Measurements from ENCODE around the gene UNKL. TPM values are rescaled to one million over a fixed set of nuclear protein-coding genes. Genes with fewer than 3 reads are reported as not detected.

UNKL gene
- total and polyA plus RNA-seq, 2 of the 8 experiments (the other 6 are each of a cell fraction or from before 2014, with no cell fraction given): 25.1 to 31.8 TPM

DNA sequence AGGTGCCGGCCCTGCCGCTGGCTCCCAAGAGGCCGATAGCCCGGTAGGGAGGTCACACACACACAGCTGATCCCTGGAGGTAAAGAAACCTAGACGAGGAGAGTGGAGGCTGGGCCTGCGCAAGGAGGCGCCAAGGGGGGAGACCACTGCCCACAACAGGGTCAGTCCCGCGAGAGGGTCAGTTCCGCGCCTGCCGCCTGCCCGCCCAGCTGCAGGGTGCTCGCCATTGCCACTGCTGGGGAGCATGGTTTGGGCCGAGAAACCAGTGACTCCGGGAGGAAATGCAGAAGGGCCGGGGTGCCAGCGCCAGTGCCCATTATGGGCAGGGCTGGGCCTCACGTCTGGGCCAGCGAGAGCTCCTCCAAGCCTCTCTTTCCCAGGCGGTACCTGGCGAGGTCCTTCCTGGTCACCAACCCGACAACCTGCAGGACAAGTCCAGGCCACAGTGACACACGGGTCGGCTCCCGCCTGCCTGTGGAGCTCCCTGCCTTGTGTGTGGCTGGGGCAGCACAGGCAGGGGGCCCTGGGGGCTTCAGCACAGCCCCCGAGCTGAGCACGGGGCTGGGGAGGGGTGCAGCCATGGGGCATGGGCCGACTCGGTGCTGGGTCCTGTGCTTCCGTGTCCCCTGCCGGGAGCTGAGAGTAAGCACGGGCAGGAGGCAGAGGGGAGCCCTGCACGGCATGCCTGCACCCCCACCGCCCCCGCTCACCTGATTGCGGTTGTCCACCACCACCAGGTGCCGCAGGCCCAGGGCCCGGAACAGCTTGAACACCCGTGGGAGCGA, 32.0 kb upstream of the UNKL start:
- ChIA-PET POLR2A (ENCODE audit: partially characterized antibody) (interaction anchor here (0.7 to 1.7 kb wide), 7 partner anchors 9 to 324 kb away, joined by 3 to 6 read pairs (median 3); no protein-coding TSS in a partner anchor), CTCF (ENCODE audit: partially characterized antibody) (interaction anchor here (1.0 to 2.2 kb wide), 4 partner anchors 12 to 83 kb away, joined by 3 to 5 read pairs (median 4); partner anchors contain the start of gene PERCC1)
- Histone ChIP-seq H2BK15ac (ENCODE audit: low read length) (no peak overlapping the region), H4K5ac (ENCODE audit: insufficient read length, low read depth, low read length) (no peak overlapping the region), H4K20me1 (replicated peaks in 1 of 2; ENCODE audit: control insufficient read depth in 1 of 2, insufficient read depth in 2 of 2, low read length in 2 of 2) (peaks cover under 1 to 9% of the 10 kb centered on the region in 2 experiments), H2AFZ (ENCODE audit: low read length) (no peak overlapping the region), H2BK20ac (ENCODE audit: low read length) (no peak overlapping the region), H3K56ac (replicated peaks; ENCODE audit: insufficient read length, low read depth, low read length) (no peak overlapping the region), H2BK5ac (ENCODE audit: low read depth, low read length) (no peak overlapping the region), H2BK120ac (replicated peaks; ENCODE audit: low read depth, low read length) (no peak overlapping the region), H3K18ac (ENCODE audit: extremely low read depth, low read length) (no peak overlapping the region), H3K79me2 (ENCODE audit: control insufficient read depth in 1 of 2, insufficient read depth in 2 of 2, low read length in 2 of 2) (no peaks in the 10 kb centered on the region), H3K23me2 (ENCODE audit: low read depth, low read length) (no peaks in the 10 kb centered on the region), H2AK5ac (ENCODE audit: low read depth, low read length) (no peak overlapping the region), H3K9ac (replicated peaks in 1 of 4; ENCODE audit: extremely low read depth in 1 of 4, low read depth in 3 of 4, low read length in 3 of 4) (no peak overlapping the region), H3K4ac (replicated peaks; ENCODE audit: insufficient read length, low read depth, low read length) (no peak overlapping the region), H3K79me1 (ENCODE audit: low read depth, low read length) (no peaks in the 10 kb centered on the region), H3K14ac (ENCODE audit: insufficient read length) (no peak overlapping the region), H3K27ac (ENCODE audit: low read depth, low read length) (no peak overlapping the region), H2BK12ac (ENCODE audit: low read depth, low read length) (no peak overlapping the region), H3K4me1 (replicated peaks in 1 of 4; ENCODE audit: control insufficient read depth in 3 of 4, insufficient read depth in 4 of 4, low read length in 3 of 4) (no peaks in the 10 kb centered on the region), H3K4me3 (ENCODE audit: extremely low read depth in 1 of 4, insufficient read depth in 2 of 4, low read depth in 3 of 4, low read length in 4 of 4) (no peak overlapping the region), H4K8ac (ENCODE audit: extremely low read depth, insufficient read depth, low read length) (no peak overlapping the region), H3K23ac (ENCODE audit: insufficient read length) (no peak overlapping the region), H3K36me3 (ENCODE audit: control insufficient read depth in 2 of 4, insufficient read depth in 4 of 4, low read length in 3 of 4) (peaks cover 0 to 25% (median 3%) of the 10 kb centered on the region in 4 experiments; a peak in 3 of 8 replicates), H3K27me3 (replicated peaks in 1 of 4; ENCODE audit: control insufficient read depth in 3 of 4, extremely low read depth in 1 of 4, insufficient read depth in 3 of 4, low read length in 3 of 4) (no peaks in the 10 kb centered on the region), H3K4me2 (ENCODE audit: insufficient read depth in 1 of 2, low read depth in 2 of 2, low read length in 2 of 2) (no peak overlapping the region), H4K91ac (replicated peaks; ENCODE audit: insufficient read length, low read length) (no peak overlapping the region), H3K9me3 (ENCODE audit: insufficient read depth in 2 of 2, low read depth in 1 of 2, low read length in 1 of 2) (no peaks in the 10 kb centered on the region)
- DNase-seq (ENCODE audit: low read depth in 1 of 2, low spot score in 2 of 2) (no peak), FAIRE-seq (no peak)
- 88% methylated on average over 32 of the region's 41 CpGs; no CpG with 5 or more reads in 1 of the 2 experiments for WGBS, 2 experiments (ENCODE audit: extremely low coverage in 1 of 2, insufficient coverage in 1 of 2, insufficient read length in 1 of 2, insufficient replicate concordance in 2 of 2, low coverage in 1 of 2, low lambda C conversion rate in 2 of 2, missing lambda C conversion rate in 1 of 2)
- TF ChIP-seq CHD1 (IDR thresholded peaks at IDR 0.05; ENCODE audit: low read depth, low read length) (no peak), CREB1 (IDR thresholded peaks at IDR 0.05) (no peak), SP1 (IDR thresholded peaks at IDR 0.05; ENCODE audit: low read depth, low read length) (no peak), EP300 (IDR thresholded peaks at IDR 0.05; ENCODE audit: borderline replicate concordance in 1 of 2, low read depth in 2 of 2, low read length in 2 of 2) (no peak), BACH1 (IDR thresholded peaks at IDR 0.05; ENCODE audit: low read length) (no peak), YY1 (IDR thresholded peaks at IDR 0.05; ENCODE audit: low read depth, low read length) (no peak), TCF12 (IDR thresholded peaks at IDR 0.05; ENCODE audit: low read depth, low read length) (no peak), POLR2A (IDR thresholded peaks at IDR 0.05; ENCODE audit: control extremely low read depth in 1 of 2, low read depth in 2 of 2, low read length in 2 of 2) (no peak), ZNF274 (IDR thresholded peaks at IDR 0.05; ENCODE audit: borderline replicate concordance, extremely low read depth, low read length) (no peak), RFX5 (IDR thresholded peaks at IDR 0.05; ENCODE audit: borderline replicate concordance, low read depth, low read length) (no peak), HDAC2 (IDR thresholded peaks at IDR 0.05; ENCODE audit: borderline replicate concordance in 1 of 2, low read depth in 2 of 2, low read length in 2 of 2) (no peak), SIRT6 (IDR thresholded peaks at IDR 0.05; ENCODE audit: low read length) (no peak)
- TF ChIP-seq, protein P1, sequence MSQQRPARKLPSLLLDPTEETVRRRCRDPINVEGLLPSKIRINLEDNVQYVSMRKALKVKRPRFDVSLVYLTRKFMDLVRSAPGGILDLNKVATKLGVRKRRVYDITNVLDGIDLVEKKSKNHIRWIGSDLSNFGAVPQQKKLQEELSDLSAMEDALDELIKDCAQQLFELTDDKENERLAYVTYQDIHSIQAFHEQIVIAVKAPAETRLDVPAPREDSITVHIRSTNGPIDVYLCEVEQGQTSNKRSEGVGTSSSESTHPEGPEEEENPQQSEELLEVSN (IDR thresholded peaks at IDR 0.05): no peak
